ENCODE results near the gene FBXL16.

DNA sequence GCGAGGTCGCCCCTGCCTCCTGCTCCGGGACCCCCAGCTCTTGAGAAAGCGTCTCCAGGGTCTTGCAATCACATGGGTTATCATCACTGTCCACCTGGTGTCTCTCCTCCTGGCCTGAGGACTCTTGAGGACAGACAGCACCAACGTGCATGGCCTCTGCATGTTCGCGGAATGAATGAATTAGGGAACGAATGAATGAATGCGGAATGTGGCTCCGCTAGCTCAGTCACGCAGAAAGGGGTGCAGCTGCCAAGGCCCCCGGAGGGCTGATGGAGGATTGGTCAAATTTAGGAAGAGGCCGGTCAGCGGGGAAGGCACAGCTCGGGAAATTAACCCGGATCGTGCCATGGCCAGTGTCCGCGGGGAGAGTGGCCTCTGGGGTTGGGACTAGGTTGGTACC, 3.3 kb downstream of the FBXL16 start:
- TF ChIP-seq EZH2phosphoT487 (IDR thresholded peaks at IDR 0.05; ENCODE audit: insufficient read depth, low read depth) (no peak), EZH2 (IDR thresholded peaks at IDR 0.05; ENCODE audit: insufficient read depth, poor library complexity, severe bottlenecking) (no peak)

Measured in GM23248 (cell line).